Measurements from ENCODE around the gene IL1RAPL1.
A peak's percentile ranks its signal among the peaks of the same experiment; 100 is the strongest.

The IL1RAPL1 gene

DNA sequence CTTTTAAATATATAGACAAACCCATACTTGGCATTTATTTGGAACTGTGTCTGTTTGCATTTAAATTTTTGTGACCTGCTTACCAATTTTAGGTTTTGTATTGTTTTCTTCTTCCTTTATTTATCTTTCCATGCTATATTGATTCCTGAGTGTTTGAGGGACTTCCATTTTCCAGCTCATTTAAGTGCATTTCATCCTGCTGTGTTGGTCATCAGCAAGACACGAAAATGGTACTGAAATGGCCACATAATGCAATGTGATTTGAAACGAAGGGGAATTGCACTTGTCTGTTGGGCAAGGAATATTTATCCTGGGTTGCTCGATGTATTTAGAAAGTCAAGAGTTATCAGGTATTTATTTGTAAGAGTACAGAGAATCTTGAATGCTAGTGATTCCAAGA is 1103.8 kb downstream of the IL1RAPL1 start:
- no peak for DNase-seq (ENCODE audit: low read depth)

DNA sequence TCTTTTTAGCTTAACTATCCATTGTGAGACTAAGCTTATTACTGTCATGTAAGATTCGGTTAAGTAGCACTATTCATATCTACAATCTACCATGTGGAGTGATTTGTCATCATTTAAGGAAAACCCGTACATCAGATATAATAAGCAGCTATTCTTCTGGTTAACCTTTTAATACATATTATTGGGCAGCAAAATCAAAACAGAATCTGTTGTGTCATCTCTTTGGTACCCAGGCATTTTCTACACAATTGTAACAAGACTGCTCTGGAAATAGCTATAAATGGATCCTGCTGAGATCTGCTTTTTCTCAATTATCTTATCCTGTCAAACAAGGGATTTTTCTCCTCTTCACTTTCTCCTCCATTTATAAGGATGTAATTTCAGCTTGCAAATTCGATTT is 1106.7 kb downstream of the IL1RAPL1 start:
- DNase-seq (ENCODE audit: low read depth): no peak
- H3K4me3 ChIP-seq (ENCODE audit: low read length): no peak overlapping the region
- no peak for TF ChIP-seq CTCF (conservative IDR thresholded peaks at IDR 0.05; ENCODE audit: low read length)

More for the DNA sequence above, 1103.8 kb downstream of the IL1RAPL1 start:
- no peak overlapping the region for H3K4me3 ChIP-seq (ENCODE audit: low read length)
- TF ChIP-seq CTCF (conservative IDR thresholded peaks at IDR 0.05; ENCODE audit: low read length): no peak

DNA sequence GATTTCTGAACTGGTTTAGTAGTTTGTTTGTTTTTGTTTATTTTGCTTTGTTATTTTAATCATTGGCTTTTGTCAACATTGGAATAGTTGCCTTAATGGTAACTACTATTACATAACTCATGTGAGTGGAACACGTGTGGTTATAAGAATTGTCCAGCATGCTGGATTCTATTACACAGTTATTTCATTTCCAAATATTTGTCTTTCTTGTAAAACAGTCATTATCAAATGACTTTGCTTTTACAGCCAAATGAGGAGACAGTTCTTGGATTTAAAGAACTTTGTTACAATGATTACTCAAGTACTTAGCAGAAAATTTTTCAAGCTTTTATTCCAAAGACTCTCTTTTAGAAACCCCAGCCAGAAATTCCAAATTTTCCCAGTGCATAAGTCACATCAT is 1112.0 kb downstream of the IL1RAPL1 start:
- DNase-seq (ENCODE audit: low read depth): peak; percentile 6
- no peak for TF ChIP-seq CTCF (conservative IDR thresholded peaks at IDR 0.05; ENCODE audit: low read length)
- H3K4me3 ChIP-seq (ENCODE audit: low read length): no peak overlapping the region

GRCh38 chrX:29707088-29707487 is 1119.8 kb downstream of the IL1RAPL1 start:
- TF ChIP-seq CTCF (conservative IDR thresholded peaks at IDR 0.05; ENCODE audit: low read length): no peak
- no peak for DNase-seq (ENCODE audit: low read depth)
- no peak overlapping the region for H3K4me3 ChIP-seq (ENCODE audit: low read length)

- no peak overlapping the region for H3K4me3 ChIP-seq (ENCODE audit: low read length)
- TF ChIP-seq CTCF (conservative IDR thresholded peaks at IDR 0.05; ENCODE audit: low read length): no peak
- no peak for DNase-seq (ENCODE audit: low read depth)
Observed at GRCh38 chrX:29721152-29721551, 1133.9 kb downstream of the IL1RAPL1 start.

GRCh38 chrX:29724316-29724715 is 1137.1 kb downstream of the IL1RAPL1 start:
- TF ChIP-seq CTCF (conservative IDR thresholded peaks at IDR 0.05; ENCODE audit: low read length): no peak
- H3K4me3 ChIP-seq (ENCODE audit: low read length): no peak overlapping the region
- no peak for DNase-seq (ENCODE audit: low read depth)

- no peak overlapping the region for H3K4me3 ChIP-seq (ENCODE audit: low read length)
- no peak for TF ChIP-seq CTCF (conservative IDR thresholded peaks at IDR 0.05; ENCODE audit: low read length)
- DNase-seq (ENCODE audit: low read depth): no peak
Observed at GRCh38 chrX:29726811-29727210, 1139.6 kb downstream of the IL1RAPL1 start.

All from AG10803 (cell line).